ENCODE results near the gene IL12B. TPM values are rescaled to one million over a fixed set of nuclear protein-coding genes. Genes with fewer than 3 reads are reported as not detected.

IL12B gene
- total RNA-seq, 1 experiment from 2014 or later: not detected

GRCh38 chr5:159333545-159333925, 3.2 kb upstream of the IL12B start:
- H3K36me3 ChIP-seq (ENCODE audit: control insufficient read depth, insufficient read depth, low read length): no peaks in the 10 kb centered on the region
- Mint-ChIP-seq H3K27ac (ENCODE audit: unreplicated experiment) (no peak overlapping the region), H3K9me3 (ENCODE audit: unreplicated experiment) (no peaks in the 10 kb centered on the region), H3K27me3 (ENCODE audit: insufficient read depth, unreplicated experiment) (peaks cover 12% of the 10 kb centered on the region), H3K36me3 (ENCODE audit: insufficient read depth, unreplicated experiment) (no peaks in the 10 kb centered on the region), H3K4me1 (ENCODE audit: low read depth, unreplicated experiment) (no peaks in the 10 kb centered on the region), H3K4me3 (ENCODE audit: unreplicated experiment) (no peak overlapping the region)
- no TSS peak for BruUV-seq (replicated peaks)
- CTCF ChIA-PET: no interaction called here
- H3K27me3 ChIP-seq (replicated peaks; ENCODE audit: control insufficient read depth, insufficient read depth, low read length): no peaks in the 10 kb centered on the region
- TF ChIP-seq CTCF (IDR thresholded peaks at IDR 0.05; ENCODE audit: insufficient read depth in 1 of 2, low read depth in 1 of 2, low read length in 1 of 2, severe bottlenecking in 1 of 2, unreplicated experiment in 1 of 2): no peak
- H3K4me3 ChIP-seq (ENCODE audit: low read depth, low read length): no peak overlapping the region
- DNase-seq: no peak
- H3K4me1 ChIP-seq: no peaks in the 10 kb centered on the region
- POLR2A ChIA-PET: no interaction called here
- H3K9me3 ChIP-seq: no peaks in the 10 kb centered on the region
- intact Hi-C loops (cut with micrococcal nuclease; ENCODE audit: unreplicated experiment): loop anchor here (5.0 kb wide), 1 partner anchor 654 kb away; no protein-coding TSS in a partner anchor

- no peak for TF ChIP-seq CTCF (IDR thresholded peaks at IDR 0.05; ENCODE audit: insufficient read depth in 1 of 2, low read depth in 1 of 2, low read length in 1 of 2, severe bottlenecking in 1 of 2, unreplicated experiment in 1 of 2)
- no peak for DNase-seq
- no TSS peak for BruUV-seq (replicated peaks)
- Mint-ChIP-seq H3K27ac (ENCODE audit: unreplicated experiment) (no peak overlapping the region), H3K36me3 (ENCODE audit: insufficient read depth, unreplicated experiment) (no peaks in the 10 kb centered on the region), H3K9me3 (ENCODE audit: unreplicated experiment) (no peaks in the 10 kb centered on the region), H3K4me1 (ENCODE audit: low read depth, unreplicated experiment) (no peaks in the 10 kb centered on the region), H3K4me3 (ENCODE audit: unreplicated experiment) (no peak overlapping the region), H3K27me3 (ENCODE audit: insufficient read depth, unreplicated experiment) (peaks cover 12% of the 10 kb centered on the region)
- intact Hi-C loops (cut with micrococcal nuclease; ENCODE audit: unreplicated experiment): loop anchor here (5.0 kb wide), 1 partner anchor 654 kb away; no protein-coding TSS in a partner anchor
- Histone ChIP-seq H3K4me3 (ENCODE audit: low read depth, low read length) (no peak overlapping the region), H3K9me3 (no peaks in the 10 kb centered on the region), H3K4me1 (no peaks in the 10 kb centered on the region), H3K36me3 (ENCODE audit: control insufficient read depth, insufficient read depth, low read length) (no peaks in the 10 kb centered on the region), H3K27me3 (replicated peaks; ENCODE audit: control insufficient read depth, insufficient read depth, low read length) (no peaks in the 10 kb centered on the region)
- ChIA-PET POLR2A (no interaction called here), CTCF (interaction anchor here (0.7 kb wide), 1 partner anchor 79 kb away, joined by 3 read pairs; no protein-coding TSS in a partner anchor)
Observed at GRCh38 chr5:159332800-159333544, 2.7 kb upstream of the IL12B start.

DNA sequence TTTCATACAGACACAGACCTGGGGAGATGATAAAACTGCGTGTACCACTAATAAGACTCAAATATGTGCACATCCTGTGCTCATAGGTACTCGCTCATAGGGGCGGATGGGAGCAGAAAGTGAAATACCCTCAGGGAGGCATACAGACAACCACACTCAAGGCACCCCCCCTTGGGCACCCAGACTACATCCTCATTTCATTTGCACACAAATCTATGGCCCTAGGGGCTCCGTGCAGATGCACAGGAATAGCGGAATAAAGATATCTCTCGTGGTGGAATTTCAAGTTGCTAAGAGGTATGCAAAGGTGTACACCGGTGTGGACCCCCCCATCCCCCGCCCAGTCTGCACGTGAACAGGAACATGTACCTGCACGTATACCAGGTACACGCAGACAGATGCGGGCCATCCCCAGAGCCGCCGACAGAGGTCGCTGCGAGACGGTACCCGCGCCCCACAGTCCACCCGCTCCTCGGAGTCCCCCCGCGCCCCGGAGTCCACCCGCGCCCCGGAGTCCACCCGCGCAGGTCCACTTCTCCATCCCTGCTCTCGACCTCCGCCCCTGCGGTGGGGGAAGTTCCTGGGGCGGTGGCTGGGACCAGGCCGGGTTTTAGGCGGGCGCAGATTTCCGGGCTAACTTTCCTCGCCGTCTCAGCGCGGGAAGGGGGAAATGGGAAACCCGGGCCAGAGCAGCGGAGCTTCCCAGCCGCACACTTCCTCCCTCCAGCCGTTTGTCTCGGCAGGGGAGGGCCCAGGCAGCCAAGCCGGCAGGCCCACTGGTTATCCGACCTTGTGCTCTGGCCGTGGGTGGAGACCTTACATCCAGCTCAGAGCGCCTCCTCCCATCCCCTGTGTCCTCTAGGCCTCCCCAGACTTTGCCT, 1.0 kb upstream of the IL12B start:
- no peaks in the 10 kb centered on the region for H3K4me1 ChIP-seq
- peak overlapping the region; percentile 69 for H3K4me3 Mint-ChIP-seq (ENCODE audit: unreplicated experiment)
- intact Hi-C loops (cut with micrococcal nuclease; ENCODE audit: unreplicated experiment): loop anchor here (5.0 kb wide), 1 partner anchor 656 kb away; no protein-coding TSS in a partner anchor
- no peaks in the 10 kb centered on the region for H3K36me3 Mint-ChIP-seq (ENCODE audit: insufficient read depth, unreplicated experiment)
- H3K4me1 Mint-ChIP-seq (ENCODE audit: low read depth, unreplicated experiment): no peaks in the 10 kb centered on the region
- H3K4me3 ChIP-seq (ENCODE audit: low read depth, low read length): peak overlapping the region; percentile 20; the same call in 1 of the 2 replicates
- no peaks in the 10 kb centered on the region for H3K9me3 Mint-ChIP-seq (ENCODE audit: unreplicated experiment)
- TF ChIP-seq CTCF (IDR thresholded peaks at IDR 0.05; ENCODE audit: insufficient read depth in 1 of 2, low read depth in 1 of 2, low read length in 1 of 2, severe bottlenecking in 1 of 2, unreplicated experiment in 1 of 2): peak; percentile 62 to 85
- H3K9me3 ChIP-seq: no peaks in the 10 kb centered on the region
- no peaks in the 10 kb centered on the region for H3K36me3 ChIP-seq (ENCODE audit: control insufficient read depth, insufficient read depth, low read length)
- H3K27ac Mint-ChIP-seq (ENCODE audit: unreplicated experiment): no peak overlapping the region
- no TSS peak for BruUV-seq (replicated peaks)
- H3K27me3 Mint-ChIP-seq (ENCODE audit: insufficient read depth, unreplicated experiment): peaks cover 11% of the 10 kb centered on the region
- no peaks in the 10 kb centered on the region for H3K27me3 ChIP-seq (replicated peaks; ENCODE audit: control insufficient read depth, insufficient read depth, low read length)
- ChIA-PET POLR2A (no interaction called here), CTCF (interaction anchor here (0.9 kb wide), 1 partner anchor 67 kb away, joined by 3 read pairs; no protein-coding TSS in a partner anchor)
- DNase-seq: peak; percentile 55 to 64

Data from Caco-2 (cell line).